OCI-LY1 (cell line): ENCODE measurements around the gene NKD1.

Source experiments
- CTCF ChIP-seq: fragments of 200-600 bp; sonication (generic), shearing (Covaris generic); IDR thresholded peaks from 2 replicates; pipeline ENCODE4 v1.5.1; 2017; ENCODE audit warnings: mild to moderate bottlenecking, antibody characterized with exemption, low read length, moderate library complexity, mixed read lengths
- EZH2 ChIP-seq: fragments of 200-600 bp; sonication (generic), shearing (Covaris generic); IDR thresholded peaks from 2 replicates; pipeline ENCODE4 v1.8.0; 2017; ENCODE audit warnings: borderline replicate concordance, mixed run types, mild to moderate bottlenecking, antibody characterized with exemption, low read length, moderate library complexity, mixed read lengths

- TF ChIP-seq CTCF: no peak
- TF ChIP-seq EZH2: no peak
These were observed 73.2 kb downstream of the NKD1 start for GRCh38 chr16:50621452-50621792.
